GM12873 (cell line): Measurements from ENCODE around the gene RBBP4.

Experiments
- CTCF ChIP-seq: IDR thresholded peaks from 2 replicates; pipeline ENCODE4 v1.5.1; 2012; ENCODE audit warnings: low read depth, mild to moderate bottlenecking, moderate library complexity, low read length, control low read depth; ENCODE audit not compliant: insufficient read depth; ENCODE audit errors: missing control alignments

Gene RBBP4

GRCh38 chr1:32618673-32619221 lies 32.3 kb upstream of the RBBP4 start:
- TF ChIP-seq CTCF: no peak

- no peak for TF ChIP-seq CTCF
Measured at GRCh38 chr1:32619701-32620485, 31.1 kb upstream of the RBBP4 start.

GRCh38 chr1:32622205-32622604 lies 28.8 kb upstream of the RBBP4 start:
- TF ChIP-seq CTCF: no peak

GRCh38 chr1:32622806-32623681 lies 28.0 kb upstream of the RBBP4 start:
- no peak for TF ChIP-seq CTCF

GRCh38 chr1:32623775-32624174 lies 27.2 kb upstream of the RBBP4 start:
- no peak for TF ChIP-seq CTCF

GRCh38 chr1:32626176-32626575 lies 24.8 kb upstream of the RBBP4 start:
- no peak for TF ChIP-seq CTCF

GRCh38 chr1:32627596-32628162 lies 23.3 kb upstream of the RBBP4 start:
- TF ChIP-seq CTCF: no peak
